OCI-LY3 (cell line): ENCODE data around the gene ABCG4.

Experiments
- H2AFZ ChIP-seq: fragments of 200-600, 300-600 bp; shearing (Covaris generic); 2 replicates; pipeline ENCODE4 v1.6.0; 2014; ENCODE audit warnings: antibody characterized with exemption, low read depth, low read length
- H3K27ac ChIP-seq: fragments of 200-600, 300-600 bp; sonication (generic); 2 replicates; pipeline ENCODE4 v1.5.1; 2014; ENCODE audit warnings: mild to moderate bottlenecking, low read length, moderate library complexity, mixed read lengths
- H3K27me3 ChIP-seq: fragments of 200-600, 300-600 bp; sonication (generic); 2 replicates; pipeline ENCODE4 v1.6.1; 2014; ENCODE audit warnings: low read depth, low read length, mixed read lengths
- H3K36me3 ChIP-seq: fragments of 200-600, 300-600 bp; sonication (generic); replicated peaks from 2 replicates; pipeline ENCODE3; 2014; ENCODE audit warnings: low read depth, low read length, mixed read lengths
- H3K4me1 ChIP-seq: fragments of 300-600, 200-600 bp; sonication (generic); 2 replicates; pipeline ENCODE4 v1.6.1; 2014; ENCODE audit warnings: low read length, mixed read lengths
- H3K4me2 ChIP-seq: fragments of 200-600, 300-600 bp; sonication (generic); 2 replicates; pipeline ENCODE4 v1.6.1; 2014; ENCODE audit warnings: low read length, mixed read lengths
- H3K4me3 ChIP-seq: fragments of 300-600, 200-600 bp; sonication (generic); 2 replicates; pipeline ENCODE4 v1.5.1; 2014; ENCODE audit warnings: antibody characterized with exemption, mild to moderate bottlenecking, low read length, moderate library complexity
- H3K79me2 ChIP-seq: fragments of 300-600, 200-600 bp; shearing (Covaris generic); 2 replicates; pipeline ENCODE4 v1.6.1; 2014; ENCODE audit warnings: mild to moderate bottlenecking, low read length, mixed read lengths
- H3K9ac ChIP-seq: fragments of 300-600, 200-600 bp; shearing (Covaris generic); 2 replicates; pipeline ENCODE4 v1.6.0; 2014; ENCODE audit warnings: mild to moderate bottlenecking, low read length, moderate library complexity
- H3K9me3 ChIP-seq: fragments of 200-600, 300-600 bp; shearing (Covaris generic); 2 replicates; pipeline ENCODE4 v1.6.1; 2014; ENCODE audit warnings: low read length, mixed read lengths; ENCODE audit not compliant: insufficient read depth
- H4K20me1 ChIP-seq: fragments of 200-600, 300-600 bp; sonication (generic); 2 replicates; pipeline ENCODE4 v1.6.1; 2016; ENCODE audit warnings: low read length, mixed read lengths; ENCODE audit not compliant: insufficient read depth
- CTCF ChIP-seq: fragments of 200-600, 300-600 bp; sonication (generic); IDR thresholded peaks from 2 replicates; pipeline ENCODE4 v1.5.1; 2014; ENCODE audit warnings: antibody characterized with exemption, low read length, low read depth
- EZH2phosphoT487 ChIP-seq: fragments of 200-600 bp; shearing (Covaris generic); IDR thresholded peaks from 2 replicates; pipeline ENCODE4 v1.6.1; 2018; ENCODE audit warnings: antibody characterized with exemption, mixed run types, low read depth

ABCG4 gene

GRCh38 chr11:119149018-119149785 lies at the start of gene ABCG4:
ABCG4 (plus strand) TSS chr11:119149052; CDS start chr11:119149966, 914 bp downstream.
- H3K9me3 ChIP-seq: no peaks in the 10 kb centered on the region
- H2AFZ ChIP-seq: peak within 1 kb of the TSS; percentile 76
- H3K4me1 ChIP-seq: peaks cover 25% of the 10 kb centered on the region
- no peaks in the 10 kb centered on the region for H4K20me1 ChIP-seq
- TF ChIP-seq CTCF (no peak), EZH2phosphoT487 (no peak)
- peak within 1 kb of the TSS; percentile 80 for H3K4me3 ChIP-seq
- peak within 1 kb of the TSS; percentile 47 for H3K9ac ChIP-seq
- no peaks in the 10 kb centered on the region for H3K36me3 ChIP-seq
- H3K79me2 ChIP-seq: no peaks in the 10 kb centered on the region
- peaks cover 16% of the 10 kb centered on the region for H3K27me3 ChIP-seq
- H3K4me2 ChIP-seq: peak within 1 kb of the TSS; percentile 91
- no peak within 1 kb of the TSS for H3K27ac ChIP-seq

GRCh38 chr11:119099711-119100110 lies 49.1 kb upstream of the ABCG4 start:
- Histone ChIP-seq H2AFZ (no peak overlapping the region), H3K9ac (no peak overlapping the region), H3K4me2 (peak overlapping the region; percentile 95), H3K27ac (no peak overlapping the region), H3K27me3 (no peaks in the 10 kb centered on the region), H3K9me3 (no peaks in the 10 kb centered on the region), H3K36me3 (peaks cover 20% of the 10 kb centered on the region), H4K20me1 (no peaks in the 10 kb centered on the region), H3K4me3 (no peak overlapping the region), H3K79me2 (peaks cover 28% of the 10 kb centered on the region), H3K4me1 (peaks cover 23% of the 10 kb centered on the region)
- no peak for TF ChIP-seq EZH2phosphoT487
- no peak for TF ChIP-seq CTCF

GRCh38 chr11:119100246-119100970 lies 48.4 kb upstream of the ABCG4 start:
- no peaks in the 10 kb centered on the region for H3K9me3 ChIP-seq
- H4K20me1 ChIP-seq: no peaks in the 10 kb centered on the region
- H3K4me1 ChIP-seq: peaks cover 23% of the 10 kb centered on the region
- H3K79me2 ChIP-seq: peaks cover 22% of the 10 kb centered on the region
- TF ChIP-seq EZH2phosphoT487: no peak
- TF ChIP-seq CTCF: peak; percentile 60
- no peak overlapping the region for H2AFZ ChIP-seq
- peaks cover 19% of the 10 kb centered on the region for H3K36me3 ChIP-seq
- H3K4me2 ChIP-seq: peak overlapping the region; percentile 95
- peak overlapping the region; percentile 94 for H3K9ac ChIP-seq
- no peak overlapping the region for H3K27ac ChIP-seq
- H3K4me3 ChIP-seq: peak overlapping the region; percentile 89
- H3K27me3 ChIP-seq: no peaks in the 10 kb centered on the region

GRCh38 chr11:119100994-119101758 lies 47.7 kb upstream of the ABCG4 start:
- Histone ChIP-seq H3K9ac (peak overlapping the region; percentile 94), H3K27ac (peak overlapping the region; percentile 78), H2AFZ (peak overlapping the region; percentile 92; the same call in 1 of the 2 replicates), H3K79me2 (peaks cover 22% of the 10 kb centered on the region), H3K4me2 (peak overlapping the region; percentile 95), H4K20me1 (no peaks in the 10 kb centered on the region), H3K36me3 (peaks cover 19% of the 10 kb centered on the region), H3K4me3 (peak overlapping the region; percentile 89), H3K9me3 (no peaks in the 10 kb centered on the region), H3K27me3 (no peaks in the 10 kb centered on the region), H3K4me1 (peaks cover 20% of the 10 kb centered on the region)
- TF ChIP-seq EZH2phosphoT487: no peak
- TF ChIP-seq CTCF: no peak
